ENCODE data around the gene SMG5.

DNA sequence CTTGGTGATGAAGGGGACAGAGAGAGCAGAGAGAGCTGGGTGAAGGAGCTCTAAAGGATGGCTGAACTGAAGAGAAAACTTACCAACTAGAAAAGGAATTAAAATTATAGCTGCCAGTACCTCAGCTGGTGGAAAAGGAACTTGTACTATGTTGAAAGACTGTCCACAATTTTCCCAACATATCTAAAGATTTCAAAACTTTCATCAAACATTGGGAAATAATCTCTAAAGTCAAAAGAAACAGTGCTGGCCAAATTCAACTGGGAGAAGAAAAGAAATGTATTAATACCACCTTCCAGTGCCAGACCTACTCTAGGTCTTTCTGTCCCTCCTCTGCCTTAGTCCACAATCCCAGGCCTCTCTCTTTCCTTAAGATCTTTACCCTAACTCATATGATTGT, 6.1 kb downstream of the SMG5 start:
- TF ChIP-seq, protein P1, sequence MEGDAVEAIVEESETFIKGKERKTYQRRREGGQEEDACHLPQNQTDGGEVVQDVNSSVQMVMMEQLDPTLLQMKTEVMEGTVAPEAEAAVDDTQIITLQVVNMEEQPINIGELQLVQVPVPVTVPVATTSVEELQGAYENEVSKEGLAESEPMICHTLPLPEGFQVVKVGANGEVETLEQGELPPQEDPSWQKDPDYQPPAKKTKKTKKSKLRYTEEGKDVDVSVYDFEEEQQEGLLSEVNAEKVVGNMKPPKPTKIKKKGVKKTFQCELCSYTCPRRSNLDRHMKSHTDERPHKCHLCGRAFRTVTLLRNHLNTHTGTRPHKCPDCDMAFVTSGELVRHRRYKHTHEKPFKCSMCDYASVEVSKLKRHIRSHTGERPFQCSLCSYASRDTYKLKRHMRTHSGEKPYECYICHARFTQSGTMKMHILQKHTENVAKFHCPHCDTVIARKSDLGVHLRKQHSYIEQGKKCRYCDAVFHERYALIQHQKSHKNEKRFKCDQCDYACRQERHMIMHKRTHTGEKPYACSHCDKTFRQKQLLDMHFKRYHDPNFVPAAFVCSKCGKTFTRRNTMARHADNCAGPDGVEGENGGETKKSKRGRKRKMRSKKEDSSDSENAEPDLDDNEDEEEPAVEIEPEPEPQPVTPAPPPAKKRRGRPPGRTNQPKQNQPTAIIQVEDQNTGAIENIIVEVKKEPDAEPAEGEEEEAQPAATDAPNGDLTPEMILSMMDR (conservative IDR thresholded peaks at IDR 0.05) = no peak
- no peak for TF ChIP-seq ZFX (IDR thresholded peaks at IDR 0.05)
